HEK293 (cell line): ENCODE results near the gene CAPN7.
A peak's percentile ranks its signal among the peaks of the same experiment; 100 is the strongest.

ENCODE experiments used
- BCL6B ChIP-seq: fragments of 450-650 bp; formaldehyde crosslinking; IDR thresholded peaks from 2 replicates; pipeline ENCODE4 v1.5.1; 2017; ENCODE audit warnings: missing biosample characterization, missing genetic modification characterization
- FEZF1 ChIP-seq: fragments of 450-650 bp; formaldehyde crosslinking; IDR thresholded peaks from 2 replicates; pipeline ENCODE4 v1.5.1; 2016; ENCODE audit warnings: missing biosample characterization, missing genetic modification characterization
- GFI1B ChIP-seq: fragments of 450-650 bp; formaldehyde crosslinking; IDR thresholded peaks from 2 replicates; pipeline ENCODE4 v1.5.1; 2016; ENCODE audit warnings: missing biosample characterization, missing genetic modification characterization
- GLIS2 ChIP-seq: fragments of 450-650 bp; formaldehyde crosslinking; IDR thresholded peaks from 2 replicates; pipeline ENCODE4 v1.5.1; 2016; ENCODE audit warnings: missing biosample characterization, missing genetic modification characterization
- HOXD13 ChIP-seq: sonication (generic); formaldehyde crosslinking; IDR thresholded peaks from 2 replicates; pipeline ENCODE4 v1.8.0; 2022; ENCODE audit warnings: missing genetic modification reagents, borderline replicate concordance
- KLF8 ChIP-seq: fragments of 450-650 bp; formaldehyde crosslinking; IDR thresholded peaks from 2 replicates; pipeline ENCODE4 v1.5.1; 2016; ENCODE audit warnings: missing biosample characterization, missing genetic modification characterization
- SP7 ChIP-seq: fragments of 450-650 bp; formaldehyde crosslinking; IDR thresholded peaks from 2 replicates; pipeline ENCODE4 v1.5.1; 2016; ENCODE audit warnings: missing biosample characterization, missing genetic modification characterization
- ZBTB1 ChIP-seq: fragments of 450-650 bp; formaldehyde crosslinking; IDR thresholded peaks from 2 replicates; pipeline ENCODE4 v1.5.1; 2016; ENCODE audit warnings: missing biosample characterization, missing genetic modification characterization
- ZNF157 ChIP-seq: fragments of 450-650 bp; formaldehyde crosslinking; IDR thresholded peaks from 2 replicates; pipeline ENCODE4 v1.5.1; 2016; ENCODE audit warnings: missing biosample characterization, missing genetic modification characterization
- ZNF174 ChIP-seq: fragments of 450-650 bp; formaldehyde crosslinking; IDR thresholded peaks from 2 replicates; pipeline ENCODE4 v1.5.0; 2017; ENCODE audit warnings: missing biosample characterization, mild to moderate bottlenecking, missing genetic modification characterization
- ZNF202 ChIP-seq: fragments of 450-650 bp; formaldehyde crosslinking; IDR thresholded peaks from 2 replicates; pipeline ENCODE4 v1.5.1; 2016; ENCODE audit warnings: missing biosample characterization, missing genetic modification characterization, borderline replicate concordance
- ZNF23 ChIP-seq: fragments of 450-650 bp; formaldehyde crosslinking; IDR thresholded peaks from 2 replicates; pipeline ENCODE4 v1.5.1; 2016; ENCODE audit warnings: missing biosample characterization, missing genetic modification characterization, borderline replicate concordance
- ZNF341 ChIP-seq: fragments of 450-650 bp; formaldehyde crosslinking; IDR thresholded peaks from 2 replicates; pipeline ENCODE4; 2016; ENCODE audit warnings: low read depth, missing biosample characterization, missing genetic modification characterization
- ZNF514 ChIP-seq: fragments of 450-650 bp; formaldehyde crosslinking; IDR thresholded peaks from 2 replicates; pipeline ENCODE4 v1.5.1; 2016; ENCODE audit warnings: missing biosample characterization, missing genetic modification characterization
- ZNF530 ChIP-seq: fragments of 450-650 bp; formaldehyde crosslinking; IDR thresholded peaks from 2 replicates; pipeline ENCODE4 v1.5.1; 2016; ENCODE audit warnings: low read depth, missing biosample characterization, missing genetic modification characterization
- ZNF555 ChIP-seq: fragments of 450-650 bp; formaldehyde crosslinking; conservative IDR thresholded peaks from 2 replicates; pipeline ENCODE4 v1.5.1; 2017; ENCODE audit warnings: missing biosample characterization, mild to moderate bottlenecking, missing genetic modification characterization, inconsistent platforms
- ZNF621 ChIP-seq: fragments of 450-650 bp; formaldehyde crosslinking; IDR thresholded peaks from 2 replicates; pipeline ENCODE4 v1.5.1; 2017; ENCODE audit warnings: missing biosample characterization, missing genetic modification characterization
- ZNF623 ChIP-seq: fragments of 450-650 bp; formaldehyde crosslinking; IDR thresholded peaks from 2 replicates; pipeline ENCODE4 v1.5.1; 2016; ENCODE audit warnings: missing biosample characterization, missing genetic modification characterization
- ZNF626 ChIP-seq: fragments of 450-650 bp; sonication (Bioruptor Pico); formaldehyde crosslinking; IDR thresholded peaks from 2 replicates; pipeline ENCODE4 v1.5.1; 2018; ENCODE audit warnings: missing biosample characterization, missing genetic modification characterization, inconsistent platforms
- ZNF658 ChIP-seq: fragments of 450-650 bp; formaldehyde crosslinking; IDR thresholded peaks from 2 replicates; pipeline ENCODE4; 2016; ENCODE audit warnings: missing biosample characterization, missing genetic modification characterization
- ZNF747 ChIP-seq: fragments of 450-650 bp; formaldehyde crosslinking; IDR thresholded peaks from 2 replicates; pipeline ENCODE4 v1.5.1; 2016; ENCODE audit warnings: missing biosample characterization, missing genetic modification characterization
- ZNF830 ChIP-seq: fragments of 450-650 bp; IDR thresholded peaks from 2 replicates; pipeline ENCODE4 v1.5.0; 2018; ENCODE audit warnings: missing biosample characterization, missing genetic modification characterization, low read depth, mild to moderate bottlenecking, moderate library complexity
- ZSCAN4 ChIP-seq: fragments of 450-650 bp; formaldehyde crosslinking; IDR thresholded peaks from 2 replicates; pipeline ENCODE4 v1.5.1; 2017; ENCODE audit warnings: missing biosample characterization, missing genetic modification characterization
- TF ChIP-seq, protein P1 (sequence below): fragments of 450-650 bp; formaldehyde crosslinking; IDR thresholded peaks from 2 replicates; pipeline ENCODE4 v1.5.1; 2016; ENCODE audit warnings: missing biosample characterization, missing genetic modification characterization
- TF ChIP-seq, protein P2 (sequence below): fragments of 450-650 bp; IDR thresholded peaks from 2 replicates; pipeline ENCODE4 v1.5.1; 2018; ENCODE audit warnings: missing biosample characterization, mild to moderate bottlenecking, missing genetic modification characterization
- TF ChIP-seq, protein P3 (sequence below): fragments of 450-650 bp; formaldehyde crosslinking; IDR thresholded peaks from 2 replicates; pipeline ENCODE4 v1.5.1; 2016; ENCODE audit warnings: missing biosample characterization, missing genetic modification characterization
- TF ChIP-seq, protein P4 (sequence below): fragments of 450-650 bp; formaldehyde crosslinking; IDR thresholded peaks from 2 replicates; pipeline ENCODE4 v1.5.1; 2016; ENCODE audit warnings: missing biosample characterization, missing genetic modification characterization

The CAPN7 gene

GRCh38 chr3:15205934-15206661 lies at the start of gene CAPN7 (continued):
- TF ChIP-seq ZNF623 (tag by site-specific recombination) (no peak), ZNF202 (tag by site-specific recombination) (no peak), ZNF626 (tag by site-specific recombination) (no peak), KLF8 (tag by site-specific recombination) (no peak; the same call in 1 of the 2 replicates), FEZF1 (peak; percentile 60; the same call in 1 of the 2 replicates), ZNF341 (tag by site-specific recombination) (no peak), ZNF658 (tag by site-specific recombination) (no peak), ZNF747 (tag by site-specific recombination) (no peak), ZSCAN4 (tag by site-specific recombination) (no peak; the same call in 1 of the 2 replicates), ZNF621 (tag by site-specific recombination) (no peak), HOXD13 (CRISPR knock-in tag) (no peak), ZNF830 (tag by site-specific recombination) (no peak), SP7 (tag by site-specific recombination) (no peak; the same call in 1 of the 2 replicates), ZBTB1 (tag by site-specific recombination) (peak; percentile 9; the same call in 1 of the 2 replicates), ZNF530 (no peak), GFI1B (tag by site-specific recombination) (no peak), ZNF157 (no peak), ZNF514 (tag by site-specific recombination) (no peak), ZNF23 (tag by site-specific recombination) (no peak), ZNF555 (no peak), GLIS2 (tag by site-specific recombination) (peak; percentile 81; the same call in 1 of the 2 replicates), BCL6B (tag by site-specific recombination) (no peak), ZNF174 (tag by site-specific recombination) (no peak)
- TF ChIP-seq, protein P1, sequence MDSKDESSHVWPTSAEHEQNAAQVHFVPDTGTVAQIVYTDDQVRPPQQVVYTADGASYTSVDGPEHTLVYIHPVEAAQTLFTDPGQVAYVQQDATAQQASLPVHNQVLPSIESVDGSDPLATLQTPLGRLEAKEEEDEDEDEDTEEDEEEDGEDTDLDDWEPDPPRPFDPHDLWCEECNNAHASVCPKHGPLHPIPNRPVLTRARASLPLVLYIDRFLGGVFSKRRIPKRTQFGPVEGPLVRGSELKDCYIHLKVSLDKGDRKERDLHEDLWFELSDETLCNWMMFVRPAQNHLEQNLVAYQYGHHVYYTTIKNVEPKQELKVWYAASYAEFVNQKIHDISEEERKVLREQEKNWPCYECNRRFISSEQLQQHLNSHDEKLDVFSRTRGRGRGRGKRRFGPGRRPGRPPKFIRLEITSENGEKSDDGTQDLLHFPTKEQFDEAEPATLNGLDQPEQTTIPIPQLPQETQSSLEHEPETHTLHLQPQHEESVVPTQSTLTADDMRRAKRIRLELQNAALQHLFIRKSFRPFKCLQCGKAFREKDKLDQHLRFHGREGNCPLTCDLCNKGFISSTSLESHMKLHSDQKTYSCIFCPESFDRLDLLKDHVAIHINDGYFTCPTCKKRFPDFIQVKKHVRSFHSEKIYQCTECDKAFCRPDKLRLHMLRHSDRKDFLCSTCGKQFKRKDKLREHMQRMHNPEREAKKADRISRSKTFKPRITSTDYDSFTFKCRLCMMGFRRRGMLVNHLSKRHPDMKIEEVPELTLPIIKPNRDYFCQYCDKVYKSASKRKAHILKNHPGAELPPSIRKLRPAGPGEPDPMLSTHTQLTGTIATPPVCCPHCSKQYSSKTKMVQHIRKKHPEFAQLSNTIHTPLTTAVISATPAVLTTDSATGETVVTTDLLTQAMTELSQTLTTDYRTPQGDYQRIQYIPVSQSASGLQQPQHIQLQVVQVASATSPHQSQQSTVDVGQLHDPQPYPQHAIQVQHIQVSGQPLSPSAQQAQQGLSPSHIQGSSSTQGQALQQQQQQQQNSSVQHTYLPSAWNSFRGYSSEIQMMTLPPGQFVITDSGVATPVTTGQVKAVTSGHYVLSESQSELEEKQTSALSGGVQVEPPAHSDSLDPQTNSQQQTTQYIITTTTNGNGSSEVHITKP (tag by site-specific recombination), result no peak
- TF ChIP-seq, protein P2, sequence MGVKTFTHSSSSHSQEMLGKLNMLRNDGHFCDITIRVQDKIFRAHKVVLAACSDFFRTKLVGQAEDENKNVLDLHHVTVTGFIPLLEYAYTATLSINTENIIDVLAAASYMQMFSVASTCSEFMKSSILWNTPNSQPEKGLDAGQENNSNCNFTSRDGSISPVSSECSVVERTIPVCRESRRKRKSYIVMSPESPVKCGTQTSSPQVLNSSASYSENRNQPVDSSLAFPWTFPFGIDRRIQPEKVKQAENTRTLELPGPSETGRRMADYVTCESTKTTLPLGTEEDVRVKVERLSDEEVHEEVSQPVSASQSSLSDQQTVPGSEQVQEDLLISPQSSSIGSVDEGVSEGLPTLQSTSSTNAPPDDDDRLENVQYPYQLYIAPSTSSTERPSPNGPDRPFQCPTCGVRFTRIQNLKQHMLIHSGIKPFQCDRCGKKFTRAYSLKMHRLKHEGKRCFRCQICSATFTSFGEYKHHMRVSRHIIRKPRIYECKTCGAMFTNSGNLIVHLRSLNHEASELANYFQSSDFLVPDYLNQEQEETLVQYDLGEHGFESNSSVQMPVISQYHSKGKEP, result no peak
- TF ChIP-seq, protein P3, sequence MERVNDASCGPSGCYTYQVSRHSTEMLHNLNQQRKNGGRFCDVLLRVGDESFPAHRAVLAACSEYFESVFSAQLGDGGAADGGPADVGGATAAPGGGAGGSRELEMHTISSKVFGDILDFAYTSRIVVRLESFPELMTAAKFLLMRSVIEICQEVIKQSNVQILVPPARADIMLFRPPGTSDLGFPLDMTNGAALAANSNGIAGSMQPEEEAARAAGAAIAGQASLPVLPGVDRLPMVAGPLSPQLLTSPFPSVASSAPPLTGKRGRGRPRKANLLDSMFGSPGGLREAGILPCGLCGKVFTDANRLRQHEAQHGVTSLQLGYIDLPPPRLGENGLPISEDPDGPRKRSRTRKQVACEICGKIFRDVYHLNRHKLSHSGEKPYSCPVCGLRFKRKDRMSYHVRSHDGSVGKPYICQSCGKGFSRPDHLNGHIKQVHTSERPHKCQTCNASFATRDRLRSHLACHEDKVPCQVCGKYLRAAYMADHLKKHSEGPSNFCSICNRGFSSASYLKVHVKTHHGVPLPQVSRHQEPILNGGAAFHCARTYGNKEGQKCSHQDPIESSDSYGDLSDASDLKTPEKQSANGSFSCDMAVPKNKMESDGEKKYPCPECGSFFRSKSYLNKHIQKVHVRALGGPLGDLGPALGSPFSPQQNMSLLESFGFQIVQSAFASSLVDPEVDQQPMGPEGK (tag by site-specific recombination), result peak; percentile 77; the same call in 1 of the 2 replicates
- TF ChIP-seq, protein P4, sequence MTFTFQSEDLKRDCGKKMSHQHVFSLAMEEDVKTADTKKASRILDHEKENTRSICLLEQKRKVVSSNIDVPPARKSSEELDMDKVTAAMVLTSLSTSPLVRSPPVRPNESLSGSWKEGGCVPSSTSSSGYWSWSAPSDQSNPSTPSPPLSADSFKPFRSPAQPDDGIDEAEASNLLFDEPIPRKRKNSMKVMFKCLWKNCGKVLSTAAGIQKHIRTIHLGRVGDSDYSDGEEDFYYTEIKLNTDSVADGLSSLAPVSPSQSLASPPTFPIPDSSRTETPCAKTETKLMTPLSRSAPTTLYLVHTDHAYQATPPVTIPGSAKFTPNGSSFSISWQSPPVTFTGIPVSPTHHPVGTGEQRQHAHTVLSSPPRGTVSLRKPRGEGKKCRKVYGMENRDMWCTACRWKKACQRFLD, result no peak
